Measurements from ENCODE around the gene CCR9.

DNA sequence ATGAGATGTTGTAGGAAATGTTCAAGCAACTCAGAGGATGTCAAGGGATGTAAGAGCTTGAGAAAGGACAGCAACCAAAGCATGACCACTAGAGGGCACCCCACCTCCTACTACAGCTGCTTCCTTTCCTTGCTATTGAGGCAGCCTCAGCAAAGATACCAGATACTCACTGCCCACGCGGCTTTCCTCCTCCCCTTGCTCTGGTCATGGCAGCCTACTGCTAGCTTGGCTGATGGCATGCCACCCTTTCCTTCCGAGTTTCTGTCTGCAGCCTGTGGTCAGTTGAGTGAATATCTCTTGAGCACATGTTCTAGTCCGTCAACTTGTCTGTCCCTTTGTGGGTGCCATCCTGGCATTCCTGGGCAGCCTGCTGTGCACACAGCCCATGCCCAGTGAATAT is 52.5 kb downstream of the CCR9 start:
- TF ChIP-seq, protein P1, sequence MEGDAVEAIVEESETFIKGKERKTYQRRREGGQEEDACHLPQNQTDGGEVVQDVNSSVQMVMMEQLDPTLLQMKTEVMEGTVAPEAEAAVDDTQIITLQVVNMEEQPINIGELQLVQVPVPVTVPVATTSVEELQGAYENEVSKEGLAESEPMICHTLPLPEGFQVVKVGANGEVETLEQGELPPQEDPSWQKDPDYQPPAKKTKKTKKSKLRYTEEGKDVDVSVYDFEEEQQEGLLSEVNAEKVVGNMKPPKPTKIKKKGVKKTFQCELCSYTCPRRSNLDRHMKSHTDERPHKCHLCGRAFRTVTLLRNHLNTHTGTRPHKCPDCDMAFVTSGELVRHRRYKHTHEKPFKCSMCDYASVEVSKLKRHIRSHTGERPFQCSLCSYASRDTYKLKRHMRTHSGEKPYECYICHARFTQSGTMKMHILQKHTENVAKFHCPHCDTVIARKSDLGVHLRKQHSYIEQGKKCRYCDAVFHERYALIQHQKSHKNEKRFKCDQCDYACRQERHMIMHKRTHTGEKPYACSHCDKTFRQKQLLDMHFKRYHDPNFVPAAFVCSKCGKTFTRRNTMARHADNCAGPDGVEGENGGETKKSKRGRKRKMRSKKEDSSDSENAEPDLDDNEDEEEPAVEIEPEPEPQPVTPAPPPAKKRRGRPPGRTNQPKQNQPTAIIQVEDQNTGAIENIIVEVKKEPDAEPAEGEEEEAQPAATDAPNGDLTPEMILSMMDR (IDR thresholded peaks at IDR 0.05): peak; percentile 62 to 81 (median 75)
- TF ChIP-seq POLR2A (IDR thresholded peaks at IDR 0.05): no peak

Measured in testis (tissue), 2 donors.